Kidney (tissue), 14 donors: Measurements from ENCODE around the gene ALG6. TPM values are rescaled to one million over a fixed set of nuclear protein-coding genes. Genes with fewer than 3 reads are reported as not detected.

Experiments
- DNase-seq, 5 donors: peaks; one replicate each; pipeline ENCODE4 v3.0.0-alpha.2; 2013 to 2020
- FAIRE-seq: peaks from 2 replicates; lab custom pipeline; 2012; peaks lifted over from hg19 to GRCh38; lab: Jason Lieb, UNC
- H3K27ac ChIP-seq, 2 donors: one replicate each; pipeline ENCODE4 v1.7.0; 2013; ENCODE audit warnings: low read depth in 2 of 2, low read length in 2 of 2, inconsistent platforms in 1 of 2
- H3K27me3 ChIP-seq: one replicate; pipeline ENCODE4 v1.7.1; 2013; ENCODE audit warnings: low read length, inconsistent platforms; ENCODE audit not compliant: control insufficient read depth, insufficient read depth
- H3K36me3 ChIP-seq, 3 donors: one replicate each; pipeline versions ENCODE4 v1.7.0 to v1.7.1; 2013; ENCODE audit warnings: low read length in 3 of 3, control low read depth in 1 of 3, inconsistent platforms in 1 of 3; ENCODE audit not compliant: insufficient read depth in 3 of 3, control insufficient read depth in 2 of 3
- H3K4me1 ChIP-seq, 3 donors: one replicate each; pipeline versions ENCODE4 v1.7.0 to v1.7.1; 2013; ENCODE audit warnings: low read length in 3 of 3, inconsistent platforms in 1 of 3, low read depth in 1 of 3; ENCODE audit not compliant: control insufficient read depth in 2 of 3, insufficient read depth in 2 of 3
- H3K4me3 ChIP-seq, 3 donors: one replicate each; pipeline versions ENCODE4 v1.7.0 to v1.8.1; 2013; ENCODE audit warnings: low read length in 3 of 3, control low read depth in 1 of 3, inconsistent platforms in 1 of 3
- H3K9ac ChIP-seq, 3 donors: one replicate each; pipeline versions ENCODE4 v1.7.0 to v1.7.1; 2013; ENCODE audit warnings: low read length in 3 of 3, control low read depth in 1 of 3, inconsistent platforms in 1 of 3
- H3K9me3 ChIP-seq, 3 donors: one replicate each; pipeline versions ENCODE4 v1.7.0 to v1.7.1; 2013; ENCODE audit warnings: low read length in 3 of 3, control low read depth in 1 of 3, inconsistent platforms in 1 of 3; ENCODE audit not compliant: control insufficient read depth in 2 of 3, insufficient read depth in 1 of 3
- intact Hi-C: fragments of 100-400 bp; cut with DNase I; formaldehyde crosslinking; loops from one replicate; pipeline ENCODE4 v1.11.1; 2022
- polyA plus RNA-seq: library from polyadenylated mRNA; stranded (reverse); fragments of 350-450 nt; fragmentation: Illumina TruSeq; extraction: RNeasy Lipid Tissue Mini Kit (QIAGEN cat#74804); gene quantifications from one replicate; pipeline ENCODE4 v1.2.3, GENCODE V29; 2014; ENCODE audit warnings: low read depth, low replicate concordance; ENCODE audit not compliant: insufficient read depth
- total RNA-seq: library from RNA; stranded (reverse); fragmentation: NEBNext Ultra II Directional; extraction: Animal tissue kit (Norgen Biotek cat#: 25700); gene quantifications from one replicate; pipeline ENCODE4 v1.2.1, GENCODE V29; 2021
- TF ChIP-seq, protein P1 (sequence below): IDR thresholded peaks from 3 replicates; pipeline ENCODE4 v1.5.1; 2012; ENCODE audit warnings: mild to moderate bottlenecking, moderate library complexity, borderline replicate concordance; ENCODE audit not compliant: insufficient read depth; ENCODE audit errors: extremely low read depth
- donor health status: control.
- donor health status: control.
- donor health status: control.
- donor health status: control.
- donor health status: control.
- donor health status: DM: yes; HTN: yes; CAD: no.
- donor health status: Normal renal cell carcinoma (clear cell type).

Gene ALG6
- total and polyA plus RNA-seq, 2 donors from 2014 or later = 10.2 to 11.2 TPM

DNA sequence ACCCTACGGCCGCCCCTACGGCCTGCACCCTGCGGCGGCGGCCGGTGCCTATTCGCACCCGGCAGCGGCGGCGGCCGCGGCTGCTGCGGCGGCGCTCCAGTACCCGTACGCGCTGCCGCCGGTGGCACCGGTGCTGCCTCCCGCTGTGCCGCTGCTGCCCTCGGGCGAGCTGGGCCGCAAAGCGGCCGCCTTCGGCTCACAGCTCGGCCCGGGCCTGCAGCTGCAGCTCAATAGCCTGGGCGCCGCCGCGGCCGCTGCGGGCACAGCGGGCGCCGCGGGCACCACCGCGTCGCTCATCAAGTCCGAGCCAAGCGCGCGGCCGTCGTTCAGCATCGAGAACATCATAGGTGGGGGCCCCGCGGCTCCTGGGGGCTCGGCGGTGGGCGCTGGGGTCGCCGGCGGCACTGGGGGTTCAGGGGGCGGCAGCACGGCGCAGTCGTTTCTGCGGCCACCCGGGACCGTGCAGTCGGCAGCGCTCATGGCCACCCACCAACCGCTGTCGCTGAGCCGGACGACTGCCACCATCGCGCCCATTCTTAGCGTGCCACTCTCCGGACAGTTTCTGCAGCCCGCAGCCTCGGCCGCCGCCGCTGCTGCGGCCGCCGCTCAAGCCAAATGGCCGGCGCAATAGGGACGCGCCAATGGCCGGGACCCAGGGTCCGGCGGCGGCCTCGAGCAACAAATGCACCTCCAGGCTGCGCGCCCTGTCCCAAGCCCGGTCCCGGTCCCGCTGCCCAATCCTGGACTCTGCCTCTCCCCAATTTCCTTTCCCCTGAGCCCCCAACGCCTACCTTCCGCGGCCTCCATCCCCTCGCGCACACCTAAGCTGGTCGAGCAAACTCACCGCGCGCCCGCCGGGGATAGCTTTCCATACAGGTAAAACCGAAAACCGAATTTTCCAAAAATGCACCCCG is 43.3 kb upstream of the ALG6 start:
- H3K27me3 ChIP-seq = peaks cover 76% of the 10 kb centered on the region
- TF ChIP-seq, protein P1, sequence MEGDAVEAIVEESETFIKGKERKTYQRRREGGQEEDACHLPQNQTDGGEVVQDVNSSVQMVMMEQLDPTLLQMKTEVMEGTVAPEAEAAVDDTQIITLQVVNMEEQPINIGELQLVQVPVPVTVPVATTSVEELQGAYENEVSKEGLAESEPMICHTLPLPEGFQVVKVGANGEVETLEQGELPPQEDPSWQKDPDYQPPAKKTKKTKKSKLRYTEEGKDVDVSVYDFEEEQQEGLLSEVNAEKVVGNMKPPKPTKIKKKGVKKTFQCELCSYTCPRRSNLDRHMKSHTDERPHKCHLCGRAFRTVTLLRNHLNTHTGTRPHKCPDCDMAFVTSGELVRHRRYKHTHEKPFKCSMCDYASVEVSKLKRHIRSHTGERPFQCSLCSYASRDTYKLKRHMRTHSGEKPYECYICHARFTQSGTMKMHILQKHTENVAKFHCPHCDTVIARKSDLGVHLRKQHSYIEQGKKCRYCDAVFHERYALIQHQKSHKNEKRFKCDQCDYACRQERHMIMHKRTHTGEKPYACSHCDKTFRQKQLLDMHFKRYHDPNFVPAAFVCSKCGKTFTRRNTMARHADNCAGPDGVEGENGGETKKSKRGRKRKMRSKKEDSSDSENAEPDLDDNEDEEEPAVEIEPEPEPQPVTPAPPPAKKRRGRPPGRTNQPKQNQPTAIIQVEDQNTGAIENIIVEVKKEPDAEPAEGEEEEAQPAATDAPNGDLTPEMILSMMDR = no peak
- intact Hi-C loops = no loop called here
- no peaks in the 10 kb centered on the region for H3K36me3 ChIP-seq
- H3K4me3 ChIP-seq = no peak overlapping the region
- FAIRE-seq (no peak), DNase-seq (peak in 4 of 5 donors; percentile 12 to 44 (median 32))
- peaks cover 0 to 4% (median 0%) of the 10 kb centered on the region in 3 donors for H3K4me1 ChIP-seq
- H3K9ac ChIP-seq = no peak overlapping the region
- no peak overlapping the region for H3K27ac ChIP-seq
- H3K9me3 ChIP-seq = peaks cover 0 to 3% (median 0%) of the 10 kb centered on the region in 3 donors

DNA sequence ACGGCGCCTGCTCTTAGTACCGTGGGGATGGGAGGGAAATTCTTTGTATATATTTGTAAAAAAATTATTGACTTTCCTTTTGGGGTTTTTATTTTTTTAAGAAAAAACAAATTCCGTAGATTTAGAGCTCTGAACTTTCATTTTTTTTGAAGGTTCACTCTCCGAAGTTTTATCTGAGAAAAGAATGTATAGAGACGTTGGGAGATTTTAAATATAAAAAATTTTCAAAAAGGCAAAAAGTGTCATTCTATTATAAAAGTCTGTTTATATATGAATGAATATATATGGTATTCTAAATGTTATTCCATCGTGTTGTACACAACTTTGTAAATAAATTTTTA is 42.7 kb upstream of the ALG6 start:
- Histone ChIP-seq H3K4me3 (no peak overlapping the region), H3K9ac (no peak overlapping the region), H3K4me1 (peaks cover 0 to 4% (median 0%) of the 10 kb centered on the region in 3 donors), H3K36me3 (no peaks in the 10 kb centered on the region), H3K9me3 (peaks cover 0 to 3% (median 0%) of the 10 kb centered on the region in 3 donors), H3K27me3 (peaks cover 76% of the 10 kb centered on the region), H3K27ac (no peak overlapping the region)
- TF ChIP-seq, protein P1 = no peak
- intact Hi-C loops = no loop called here
- no peak for DNase-seq
- FAIRE-seq = no peak

DNA sequence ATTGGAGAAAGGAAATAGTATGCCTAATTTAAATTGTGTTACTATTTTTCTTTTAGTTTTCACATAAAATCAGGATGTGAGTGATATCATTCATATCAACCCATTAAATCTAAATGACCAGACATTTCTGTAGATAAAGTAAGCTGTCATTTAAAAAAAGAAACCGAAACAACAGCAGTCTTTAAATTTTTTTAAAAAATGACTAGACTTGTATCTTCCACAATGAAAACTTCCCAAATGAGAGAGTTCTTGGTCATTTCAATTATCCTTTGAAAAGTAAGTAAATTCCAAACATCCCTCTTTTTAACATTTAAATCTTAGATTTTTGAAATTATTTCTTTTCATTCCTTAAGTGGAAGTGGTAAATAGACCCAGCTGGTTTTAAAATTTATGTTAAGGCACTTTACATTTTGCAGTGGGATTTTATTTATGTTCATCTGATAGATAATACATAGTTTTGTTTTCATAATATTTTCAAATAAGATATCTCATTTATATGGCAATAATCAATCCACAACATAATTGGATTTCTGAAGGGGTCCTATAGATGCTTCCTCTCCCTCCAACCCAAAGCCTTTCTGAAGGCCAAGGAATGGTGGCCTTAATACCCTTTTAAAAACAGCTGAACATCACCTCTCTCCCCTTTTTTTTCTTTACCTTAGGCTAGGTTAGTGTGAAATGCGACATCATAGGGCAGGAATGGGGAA is 42.0 kb upstream of the ALG6 start:
- intact Hi-C loops = no loop called here
- DNase-seq (peak in 2 of 5 donors; percentile 23 to 25), FAIRE-seq (no peak)
- TF ChIP-seq, protein P1 = no peak
- H3K4me1 ChIP-seq = peaks cover 0 to 4% (median 0%) of the 10 kb centered on the region in 3 donors
- H3K27ac ChIP-seq = no peak overlapping the region
- no peaks in the 10 kb centered on the region for H3K36me3 ChIP-seq
- H3K27me3 ChIP-seq = peaks cover 72% of the 10 kb centered on the region
- H3K4me3 ChIP-seq = no peak overlapping the region
- peaks cover 0 to 3% (median 0%) of the 10 kb centered on the region in 3 donors for H3K9me3 ChIP-seq
- H3K9ac ChIP-seq = no peak overlapping the region
